BE2C (cell line): Measurements from ENCODE around the gene PRR14L.

Experiments used
- DNase-seq: peaks from one replicate; pipeline ENCODE4 v3.0.0-alpha.2; 2020
- H3K27me3 ChIP-seq: fragments of 250-450 bp; sonication (Bioruptor Pico); 2 replicates; pipeline ENCODE4 v1.5.1; 2020; ENCODE audit warnings: mild to moderate bottlenecking
- H3K36me3 ChIP-seq: fragments of 250-450 bp; sonication (Bioruptor Pico); 2 replicates; pipeline ENCODE4 v1.5.1; 2020; ENCODE audit warnings: mild to moderate bottlenecking
- H3K4me1 ChIP-seq: fragments of 250-450 bp; sonication (Bioruptor Pico); 2 replicates; pipeline ENCODE4 v1.5.1; 2020
- H3K4me3 ChIP-seq: 2 replicates; pipeline ENCODE4 v1.5.1; 2011; ENCODE audit warnings: low read depth, low read length
- H3K9me3 ChIP-seq: fragments of 250-450 bp; sonication (Bioruptor Pico); 2 replicates; pipeline ENCODE4 v1.5.1; 2020
- TF ChIP-seq, protein P1 (sequence below): IDR thresholded peaks from 2 replicates; pipeline ENCODE4 v1.5.1; 2012; ENCODE audit warnings: mild to moderate bottlenecking, low read depth, low read length

Gene PRR14L

DNA sequence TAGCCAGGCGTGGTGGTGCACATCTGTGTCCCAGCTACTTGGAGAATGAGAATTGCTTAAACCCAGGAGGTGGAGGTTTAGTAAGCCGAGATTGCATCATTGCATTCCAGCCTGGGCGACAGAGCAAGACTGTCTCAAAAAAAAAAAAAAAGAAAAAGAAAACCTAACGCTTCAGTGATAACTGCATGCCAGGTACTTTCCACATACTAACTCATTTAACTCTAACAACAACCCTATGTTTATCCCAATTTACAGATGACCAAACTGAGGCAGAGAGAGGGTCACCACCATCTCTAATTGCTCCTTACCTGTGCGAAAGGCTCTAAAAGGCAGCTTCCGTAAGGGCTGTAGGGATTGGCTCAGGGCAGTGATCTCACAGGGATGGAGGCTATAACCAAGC is 99.5 kb downstream of the PRR14L start:
- no peaks in the 10 kb centered on the region for H3K27me3 ChIP-seq
- no peak overlapping the region for H3K4me3 ChIP-seq
- TF ChIP-seq, protein P1, sequence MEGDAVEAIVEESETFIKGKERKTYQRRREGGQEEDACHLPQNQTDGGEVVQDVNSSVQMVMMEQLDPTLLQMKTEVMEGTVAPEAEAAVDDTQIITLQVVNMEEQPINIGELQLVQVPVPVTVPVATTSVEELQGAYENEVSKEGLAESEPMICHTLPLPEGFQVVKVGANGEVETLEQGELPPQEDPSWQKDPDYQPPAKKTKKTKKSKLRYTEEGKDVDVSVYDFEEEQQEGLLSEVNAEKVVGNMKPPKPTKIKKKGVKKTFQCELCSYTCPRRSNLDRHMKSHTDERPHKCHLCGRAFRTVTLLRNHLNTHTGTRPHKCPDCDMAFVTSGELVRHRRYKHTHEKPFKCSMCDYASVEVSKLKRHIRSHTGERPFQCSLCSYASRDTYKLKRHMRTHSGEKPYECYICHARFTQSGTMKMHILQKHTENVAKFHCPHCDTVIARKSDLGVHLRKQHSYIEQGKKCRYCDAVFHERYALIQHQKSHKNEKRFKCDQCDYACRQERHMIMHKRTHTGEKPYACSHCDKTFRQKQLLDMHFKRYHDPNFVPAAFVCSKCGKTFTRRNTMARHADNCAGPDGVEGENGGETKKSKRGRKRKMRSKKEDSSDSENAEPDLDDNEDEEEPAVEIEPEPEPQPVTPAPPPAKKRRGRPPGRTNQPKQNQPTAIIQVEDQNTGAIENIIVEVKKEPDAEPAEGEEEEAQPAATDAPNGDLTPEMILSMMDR, result no peak
- no peak for DNase-seq
- H3K9me3 ChIP-seq, result no peaks in the 10 kb centered on the region
- H3K4me1 ChIP-seq, result no peaks in the 10 kb centered on the region
- H3K36me3 ChIP-seq, result peaks cover 14% of the 10 kb centered on the region

DNA sequence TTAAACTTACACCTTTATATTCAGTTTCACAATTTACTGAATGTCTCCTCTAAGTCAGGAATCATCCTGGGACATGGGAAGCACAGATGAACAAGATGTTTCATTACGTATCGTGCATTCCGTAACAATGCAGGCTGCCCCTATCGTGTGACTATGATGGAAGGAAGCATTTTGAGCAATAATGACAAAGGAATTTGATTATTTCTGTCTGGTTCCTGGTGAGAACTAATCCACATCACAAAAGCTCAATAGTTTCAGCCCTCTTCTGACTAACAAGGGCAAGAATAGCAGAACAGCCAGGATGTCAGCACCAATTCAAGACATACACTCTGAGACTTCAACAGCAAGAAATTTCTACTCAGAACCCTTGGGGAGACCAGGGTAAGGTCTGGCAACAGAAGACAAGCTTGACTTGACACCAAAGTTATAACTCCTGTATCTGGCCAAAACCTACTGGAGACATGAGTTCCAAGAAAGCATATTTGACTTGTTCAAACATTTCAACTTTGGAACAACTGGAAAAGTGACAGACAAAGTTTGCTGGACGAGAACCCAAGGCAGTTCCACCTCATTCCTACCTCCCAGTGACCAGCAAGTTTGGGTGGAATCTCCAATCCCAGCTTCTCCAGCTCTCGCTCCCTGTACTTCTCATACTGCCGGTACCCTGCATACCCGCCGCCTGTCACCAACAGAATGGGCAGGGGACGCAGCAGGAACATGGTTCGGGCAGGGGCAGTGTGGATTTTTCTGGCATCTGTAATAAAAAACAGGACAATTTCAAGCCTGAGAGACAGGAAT is 102.2 kb downstream of the PRR14L start:
- Histone ChIP-seq H3K4me3 (no peak overlapping the region), H3K4me1 (no peaks in the 10 kb centered on the region), H3K36me3 (peaks cover 19% of the 10 kb centered on the region), H3K27me3 (no peaks in the 10 kb centered on the region), H3K9me3 (no peaks in the 10 kb centered on the region)
- no peak for DNase-seq
- TF ChIP-seq, protein P1, result no peak

DNA sequence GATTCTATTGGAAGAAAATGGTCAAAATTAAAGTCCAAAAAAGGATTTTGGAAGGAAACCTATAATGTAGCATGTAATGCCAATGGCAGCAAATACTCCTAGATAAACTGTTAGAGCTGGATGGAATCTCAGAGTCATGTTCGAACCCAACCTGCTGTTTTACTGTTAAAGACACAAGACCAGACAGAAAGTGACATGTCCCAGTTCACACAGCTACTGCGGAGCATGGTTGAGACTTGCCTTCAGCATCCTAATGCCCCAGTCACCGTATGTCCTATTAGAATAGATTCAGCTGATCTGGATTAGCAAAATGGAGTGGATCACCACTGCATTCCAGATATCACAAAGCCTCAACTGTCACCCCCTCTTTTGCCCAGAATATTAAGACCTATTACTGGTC is 102.9 kb downstream of the PRR14L start:
- H3K27me3 ChIP-seq, result no peaks in the 10 kb centered on the region
- no peaks in the 10 kb centered on the region for H3K9me3 ChIP-seq
- no peak for DNase-seq
- TF ChIP-seq, protein P1, result no peak
- no peaks in the 10 kb centered on the region for H3K4me1 ChIP-seq
- no peak overlapping the region for H3K4me3 ChIP-seq
- peaks cover 19% of the 10 kb centered on the region for H3K36me3 ChIP-seq

DNA sequence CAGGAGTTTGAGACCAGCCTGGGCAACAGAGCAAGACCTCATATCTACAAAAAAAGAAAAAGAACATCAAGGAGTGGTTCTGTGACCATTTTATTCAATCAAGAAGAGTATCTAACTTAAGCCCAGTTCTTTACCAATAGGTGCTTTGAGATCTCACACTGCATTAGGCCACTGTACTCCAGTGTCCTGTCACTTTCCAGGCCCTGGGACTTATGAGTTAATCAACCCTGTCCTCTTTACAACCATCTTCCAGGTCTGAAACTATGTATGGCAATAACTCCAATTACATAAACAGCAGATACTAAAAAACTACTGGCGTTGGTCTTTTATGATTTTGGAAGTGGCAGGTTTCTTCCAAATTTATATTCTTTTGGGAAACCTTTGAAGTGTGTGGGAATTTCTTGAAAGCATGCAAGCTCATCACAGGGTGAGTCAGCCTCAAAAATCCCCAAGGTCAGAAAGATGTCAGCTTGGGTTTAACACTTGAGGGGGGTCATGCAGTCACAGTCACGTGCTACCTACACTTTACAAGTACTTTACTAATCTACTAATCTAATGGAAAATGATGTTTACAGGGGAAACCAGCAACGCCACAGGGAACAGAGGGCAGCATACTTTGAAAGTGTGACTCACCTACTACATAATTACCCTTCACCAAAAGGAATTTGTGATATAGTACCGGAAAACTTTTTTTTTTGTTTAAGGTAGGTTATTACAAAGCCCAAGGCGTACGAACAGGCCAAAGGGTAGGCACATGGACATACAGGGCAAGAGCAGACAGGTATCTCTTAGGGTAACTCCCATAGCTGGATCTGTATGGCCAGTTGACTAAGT is 103.5 kb downstream of the PRR14L start:
- Histone ChIP-seq H3K4me1 (no peaks in the 10 kb centered on the region), H3K36me3 (peaks cover 19% of the 10 kb centered on the region), H3K27me3 (no peaks in the 10 kb centered on the region), H3K4me3 (no peak overlapping the region), H3K9me3 (no peaks in the 10 kb centered on the region)
- TF ChIP-seq, protein P1, result no peak
- no peak for DNase-seq

DNA sequence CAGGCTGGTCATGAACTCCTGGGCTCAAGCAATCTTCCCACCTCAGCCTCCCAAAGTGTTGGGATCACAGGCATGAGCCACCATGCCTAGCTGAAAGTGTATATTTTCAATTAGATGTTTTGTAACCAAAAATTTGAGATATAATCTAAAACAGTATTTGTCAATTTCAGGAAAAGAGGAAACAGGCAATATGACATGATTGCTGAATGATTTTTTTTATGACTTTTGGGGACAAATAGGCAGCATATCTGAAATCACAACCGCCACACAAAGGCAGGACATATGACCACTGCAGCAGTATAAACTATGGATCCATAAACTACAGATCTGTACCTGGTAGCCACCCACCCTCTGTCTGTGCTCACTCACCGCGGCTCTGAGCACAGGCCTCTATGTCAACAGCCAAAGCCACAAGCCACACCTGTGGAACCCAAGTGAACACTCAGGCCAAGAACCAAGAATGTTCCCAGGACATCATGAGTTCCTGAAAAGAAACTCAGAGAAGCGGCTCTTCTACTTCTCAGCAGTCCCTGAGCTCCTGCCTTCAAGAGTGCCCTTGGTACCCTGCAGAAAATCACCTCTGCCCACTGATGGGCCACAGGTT is 110.4 kb downstream of the PRR14L start:
- Histone ChIP-seq H3K27me3 (no peaks in the 10 kb centered on the region), H3K4me1 (no peaks in the 10 kb centered on the region), H3K36me3 (0 out of 2 replicates have a peak, but pooled peaks cover 1% of the 10 kb centered on the region), H3K9me3 (no peaks in the 10 kb centered on the region), H3K4me3 (no peak overlapping the region)
- DNase-seq, result no peak
- TF ChIP-seq, protein P1, result no peak
